RWPE2 (cell line): ENCODE results near the gene WDR88.

Experiments
- ATAC-seq: fragments of 200-7000 bp; cut with Tn5 transposase; 3 replicates; pipeline ENCODE4 v1.9.1; 2021; ENCODE audit warnings: low read depth
- DNase-seq: peaks from one replicate; pipeline ENCODE4 v3.0.0-alpha.2; 2020; ENCODE audit warnings: low spot score
- H3K27ac ChIP-seq: fragments of 450-650 bp; 2 replicates; pipeline ENCODE4 v1.5.1; 2017; ENCODE audit warnings: mild to moderate bottlenecking; ENCODE audit not compliant: poor library complexity, severe bottlenecking
- H3K27me3 ChIP-seq: fragments of 250-450 bp; sonication (Bioruptor Pico); 2 replicates; pipeline ENCODE4 v1.5.1; 2021; ENCODE audit warnings: mild to moderate bottlenecking, moderate library complexity; ENCODE audit not compliant: insufficient read depth, poor library complexity, severe bottlenecking
- H3K36me3 ChIP-seq: fragments of 250-450 bp; sonication (Bioruptor Pico); 2 replicates; pipeline ENCODE4 v1.5.1; 2020; ENCODE audit warnings: low read depth, mild to moderate bottlenecking, moderate library complexity
- H3K4me1 ChIP-seq: fragments of 250-450 bp; sonication (Bioruptor Pico); 2 replicates; pipeline ENCODE4 v1.5.1; 2021; ENCODE audit warnings: mild to moderate bottlenecking, moderate library complexity; ENCODE audit not compliant: insufficient read depth, poor library complexity, severe bottlenecking
- H3K4me3 ChIP-seq: fragments of 250-450 bp; sonication (Bioruptor Pico); 2 replicates; pipeline ENCODE4 v1.5.1; 2021; ENCODE audit warnings: mild to moderate bottlenecking, moderate library complexity; ENCODE audit not compliant: severe bottlenecking
- H3K9me3 ChIP-seq: fragments of 250-450 bp; sonication (Bioruptor Pico); 2 replicates; pipeline ENCODE4 v1.5.1; 2021; ENCODE audit warnings: mild to moderate bottlenecking, moderate library complexity; ENCODE audit not compliant: severe bottlenecking
- TF ChIP-seq, protein P1 (sequence below): fragments of 450-650 bp; IDR thresholded peaks from one replicate; pipeline ENCODE4 v1.5.1; 2017; ENCODE audit warnings: mild to moderate bottlenecking, moderate library complexity; ENCODE audit not compliant: poor library complexity, severe bottlenecking

WDR88 gene

DNA sequence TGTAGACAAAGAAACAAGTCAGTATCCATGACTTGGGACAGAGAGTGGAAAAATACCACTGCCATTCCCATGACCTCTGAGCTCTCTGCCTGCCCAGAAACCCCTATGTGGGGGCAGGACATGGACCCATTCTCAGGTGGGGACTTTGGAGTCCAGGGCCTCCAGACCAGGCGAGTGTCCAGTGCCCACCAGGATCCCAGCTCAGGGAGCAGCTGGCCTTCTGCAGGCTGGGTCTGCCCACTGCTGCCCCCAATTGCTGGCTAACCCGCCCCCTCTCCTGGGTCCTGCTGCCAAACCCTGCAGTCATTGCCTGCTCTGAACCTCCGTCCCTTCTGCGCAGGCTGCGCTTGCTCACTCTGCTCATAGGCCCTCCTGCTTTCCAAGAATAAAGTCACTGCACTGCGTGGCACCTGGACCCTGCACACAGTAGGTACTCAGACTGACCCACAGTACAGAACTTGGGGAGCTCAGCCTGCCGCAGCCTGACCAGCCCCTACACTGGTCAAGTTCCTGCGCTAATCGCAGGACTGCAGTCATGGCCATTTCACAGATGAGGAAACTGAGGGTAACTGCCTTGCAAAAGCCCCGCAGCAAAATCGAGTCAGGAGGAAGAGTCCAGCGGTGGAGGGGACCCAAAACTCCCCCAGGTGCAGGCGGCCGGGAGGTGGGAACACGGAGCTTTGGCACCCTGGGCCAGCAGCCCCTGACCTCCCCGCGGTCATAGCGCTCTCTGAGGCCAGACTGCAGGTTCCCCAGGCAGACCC, 93.0 kb downstream of the WDR88 start:
- Histone ChIP-seq H3K4me3 (no peak overlapping the region), H3K9me3 (peaks cover 15% of the 10 kb centered on the region), H3K36me3 (no peaks in the 10 kb centered on the region), H3K27me3 (peaks cover 48% of the 10 kb centered on the region), H3K4me1 (no peaks in the 10 kb centered on the region), H3K27ac (no peak overlapping the region)
- DNase-seq, result no peak
- ATAC-seq, result no peak
- TF ChIP-seq, protein P1, sequence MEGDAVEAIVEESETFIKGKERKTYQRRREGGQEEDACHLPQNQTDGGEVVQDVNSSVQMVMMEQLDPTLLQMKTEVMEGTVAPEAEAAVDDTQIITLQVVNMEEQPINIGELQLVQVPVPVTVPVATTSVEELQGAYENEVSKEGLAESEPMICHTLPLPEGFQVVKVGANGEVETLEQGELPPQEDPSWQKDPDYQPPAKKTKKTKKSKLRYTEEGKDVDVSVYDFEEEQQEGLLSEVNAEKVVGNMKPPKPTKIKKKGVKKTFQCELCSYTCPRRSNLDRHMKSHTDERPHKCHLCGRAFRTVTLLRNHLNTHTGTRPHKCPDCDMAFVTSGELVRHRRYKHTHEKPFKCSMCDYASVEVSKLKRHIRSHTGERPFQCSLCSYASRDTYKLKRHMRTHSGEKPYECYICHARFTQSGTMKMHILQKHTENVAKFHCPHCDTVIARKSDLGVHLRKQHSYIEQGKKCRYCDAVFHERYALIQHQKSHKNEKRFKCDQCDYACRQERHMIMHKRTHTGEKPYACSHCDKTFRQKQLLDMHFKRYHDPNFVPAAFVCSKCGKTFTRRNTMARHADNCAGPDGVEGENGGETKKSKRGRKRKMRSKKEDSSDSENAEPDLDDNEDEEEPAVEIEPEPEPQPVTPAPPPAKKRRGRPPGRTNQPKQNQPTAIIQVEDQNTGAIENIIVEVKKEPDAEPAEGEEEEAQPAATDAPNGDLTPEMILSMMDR, result no peak
